HG03439 (cell line): ENCODE results near the gene RTN4RL1.

Experiments
- ATAC-seq: cut with Tn5 transposase; IDR thresholded peaks from one replicate; pipeline ENCODE4 v1.9.1; 2021; ENCODE audit warnings: mild to moderate bottlenecking, moderate library complexity; ENCODE audit not compliant: unreplicated experiment

Gene RTN4RL1

GRCh38 chr17:1956134-1956533, 69.0 kb downstream of the RTN4RL1 start:
- no peak for ATAC-seq

- ATAC-seq, result no peak
Observed at GRCh38 chr17:1953831-1954230, 71.3 kb downstream of the RTN4RL1 start.

GRCh38 chr17:1951920-1952319, 73.2 kb downstream of the RTN4RL1 start:
- ATAC-seq, result no peak

- ATAC-seq, result no peak
Observed at GRCh38 chr17:1949754-1950153, 75.4 kb downstream of the RTN4RL1 start.

- ATAC-seq, result no peak
Observed at GRCh38 chr17:1948517-1948825, 76.7 kb downstream of the RTN4RL1 start.

GRCh38 chr17:1947743-1948516, 77.2 kb downstream of the RTN4RL1 start:
- no peak for ATAC-seq

GRCh38 chr17:1947229-1947742, 77.8 kb downstream of the RTN4RL1 start:
- no peak for ATAC-seq

- ATAC-seq, result no peak
Observed at GRCh38 chr17:1946021-1946932, 78.9 kb downstream of the RTN4RL1 start.

GRCh38 chr17:1945621-1946020, 79.5 kb downstream of the RTN4RL1 start:
- no peak for ATAC-seq

GRCh38 chr17:1943436-1943831, 81.7 kb downstream of the RTN4RL1 start:
- ATAC-seq, result no peak

GRCh38 chr17:1942666-1943435, 82.3 kb downstream of the RTN4RL1 start:
- no peak for ATAC-seq

GRCh38 chr17:1942066-1942365, 83.1 kb downstream of the RTN4RL1 start:
- ATAC-seq, result no peak

GRCh38 chr17:1941272-1942065, 83.7 kb downstream of the RTN4RL1 start:
- no peak for ATAC-seq

GRCh38 chr17:1940810-1941185, 84.3 kb downstream of the RTN4RL1 start:
- no peak for ATAC-seq

GRCh38 chr17:1939981-1940809, 84.9 kb downstream of the RTN4RL1 start:
- ATAC-seq, result no peak

- no peak for ATAC-seq
Observed at GRCh38 chr17:1937461-1937860, 87.7 kb downstream of the RTN4RL1 start.

GRCh38 chr17:1936766-1937165, 88.4 kb downstream of the RTN4RL1 start:
- ATAC-seq, result no peak

GRCh38 chr17:1934901-1935300, 90.2 kb downstream of the RTN4RL1 start:
- ATAC-seq, result no peak

GRCh38 chr17:1933875-1934715, 91.0 kb downstream of the RTN4RL1 start:
- ATAC-seq, result no peak
